Motor neuron (in vitro differentiated cells): ENCODE results near the gene CACHD1. TPM values are rescaled to one million over a fixed set of nuclear protein-coding genes. Genes with fewer than 3 reads are reported as not detected.
"Not testable (repeated sequence)": the region's sequence is repeated elsewhere in the genome, so short reads cannot be mapped to it uniquely, and the experiment has no call there.

ENCODE experiments used
- ATAC-seq, 8 experiments: fragments of 200-7000 bp; cut with Tn5 transposase; replicated peaks in 6 of 8; 2 replicates each; pipeline ENCODE4 v1.8.0; 2021; ENCODE audit warnings: mild to moderate bottlenecking in 8 of 8, moderate library complexity in 8 of 8
- H3K27ac ChIP-seq, 2 donors: fragments of 250-450 bp; sonication (Bioruptor Pico); 2 replicates each; pipeline ENCODE4 v1.9.0; 2021; ENCODE audit warnings: antibody characterized with exemption in 2 of 2, mild to moderate bottlenecking in 2 of 2, moderate library complexity in 1 of 2
- H3K4me1 ChIP-seq, 2 donors: fragments of 250-450 bp; sonication (Bioruptor Pico); replicated peaks in 1 of 2; 2 replicates each; pipeline ENCODE4 v1.6.1; 2021; ENCODE audit warnings: antibody characterized with exemption in 2 of 2, mild to moderate bottlenecking in 2 of 2, moderate library complexity in 1 of 2
- H3K4me3 ChIP-seq, 5 donors: fragments of 250-450 bp; sonication (Bioruptor Pico); 2 replicates each; pipeline ENCODE4 v1.9.0; 2021; ENCODE audit warnings: antibody characterized with exemption in 5 of 5, mild to moderate bottlenecking in 5 of 5, moderate library complexity in 4 of 5
- WGBS, 10 experiments: fragments of 450-650 bp; shearing (Covaris generic); methylation state at CpG; one replicate each; pipeline ENCODE4 v1.0.0; 2022; 5-methylcytosine and 5-hydroxymethylcytosine counted together
- in situ Hi-C, 9 experiments: fragments of 400-800 bp; cut with MboI; loops; one replicate each; pipeline ENCODE4 v1.15.0; 2021; ENCODE audit warnings: low sequenced_read_pairs in 9 of 9, low pct_unique_long_range_greater_than_20kb in 2 of 9; ENCODE audit not compliant: unreplicated experiment in 9 of 9
- total RNA-seq, 8 experiments: library from RNA; unstranded; fragments of 300-600 nt; gene quantifications; 2 replicates each; pipeline versions ENCODE4 v1.2.3 to v1.2.4, GENCODE V29; 2022

Gene CACHD1
- total RNA-seq, 8 experiments from 2014 or later = 18.6 to 54.2 (median 31.6) TPM

GRCh38 chr1:64599242-64599641, 129.3 kb downstream of the CACHD1 start:
- ATAC-seq = no peak
- no peak overlapping the region for H3K4me3 ChIP-seq
- 73 to 100% (median 89%) methylated on average over 1 to 3 of the region's 3 CpGs; no CpG with 5 or more reads in 1 of the 10 experiments for WGBS, 10 experiments
- no peak overlapping the region for H3K27ac ChIP-seq
- in situ Hi-C loops = no loop called here
- H3K4me1 ChIP-seq = peaks cover 44 to 53% of the 10 kb centered on the region in 2 donors

GRCh38 chr1:64601207-64601606, 131.3 kb downstream of the CACHD1 start:
- in situ Hi-C loops = no loop called here
- Histone ChIP-seq H3K4me3 (no peak overlapping the region), H3K27ac (no peak overlapping the region), H3K4me1 (peaks cover 28 to 33% of the 10 kb centered on the region in 2 donors)
- 33 to 100% (median 95%) methylated on average over 1 to 3 of the region's 3 CpGs; no CpG with 5 or more reads in 3 of the 10 experiments for WGBS, 10 experiments
- ATAC-seq = no peak

DNA sequence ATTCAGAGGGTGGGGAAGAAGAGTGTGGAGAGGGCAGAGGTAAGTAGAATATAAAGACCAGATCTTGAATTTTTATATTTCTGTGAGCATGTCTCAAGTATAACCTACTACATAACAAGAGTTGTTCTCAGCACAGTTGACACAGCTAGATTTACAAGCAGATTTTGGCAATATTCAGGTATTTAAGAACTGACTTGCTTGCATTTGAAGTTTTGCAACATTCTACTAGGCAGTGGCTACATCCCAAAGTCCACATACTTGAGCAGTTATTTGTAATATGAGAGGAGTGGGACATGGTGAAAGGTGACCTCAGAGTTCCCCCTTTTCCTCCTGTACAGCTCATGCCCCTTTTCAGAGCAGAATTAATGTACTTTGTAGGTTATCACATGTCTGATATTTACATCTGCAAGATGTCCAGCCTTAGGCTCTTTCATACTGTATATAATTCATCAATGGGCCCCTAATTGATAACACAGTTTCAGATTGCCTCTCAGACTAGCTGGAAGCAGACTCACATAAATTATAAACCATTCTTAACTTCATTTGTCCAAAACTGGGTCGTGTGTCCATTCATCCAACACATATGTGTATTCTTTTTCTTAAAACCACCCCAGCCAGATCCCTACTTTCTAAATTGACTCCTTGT, 138.2 kb downstream of the CACHD1 start:
- in situ Hi-C loops = no loop called here
- ATAC-seq = no peak
- H3K27ac ChIP-seq = no peak overlapping the region
- no peaks in the 10 kb centered on the region for H3K4me1 ChIP-seq
- H3K4me3 ChIP-seq = no peak overlapping the region
- WGBS, 10 experiments = 29 to 100% (median 67%) methylated on average over 1 of the region's 1 CpG; no CpG with 5 or more reads in 3 of the 10 experiments

- ATAC-seq = no peak
- Histone ChIP-seq H3K4me3 (no peak overlapping the region), H3K4me1 (no peaks in the 10 kb centered on the region), H3K27ac (no peak overlapping the region)
- in situ Hi-C loops = no loop called here
- 86 to 98% (median 96%) methylated on average over 3 to 6 of the region's 6 CpGs for WGBS, 10 experiments
Measured at GRCh38 chr1:64608651-64609048, 138.7 kb downstream of the CACHD1 start.

DNA sequence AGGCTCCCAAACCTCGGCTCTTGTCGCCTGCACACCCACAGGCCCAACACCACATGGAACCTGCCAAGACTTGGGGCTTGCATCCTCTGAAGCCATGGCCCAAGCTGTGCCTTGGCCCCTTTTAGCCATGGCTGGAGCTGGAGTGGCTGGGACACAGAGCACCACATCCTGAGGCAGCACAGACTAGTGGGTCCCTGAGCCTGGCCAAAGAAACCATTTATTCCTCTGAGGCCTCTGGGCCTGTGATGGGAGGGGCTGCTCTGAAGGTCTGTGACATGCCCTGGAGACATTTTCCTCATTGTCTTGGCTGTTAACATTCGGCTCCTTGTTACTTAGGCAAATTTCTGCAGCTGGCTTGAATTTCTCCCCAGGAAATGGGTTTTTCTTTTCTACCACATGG, 141.0 kb downstream of the CACHD1 start:
- 0 to 100% (median 78%) methylated on average over 1 to 3 of the region's 3 CpGs; no CpG with 5 or more reads in 4 of the 10 experiments for WGBS, 10 experiments

DNA sequence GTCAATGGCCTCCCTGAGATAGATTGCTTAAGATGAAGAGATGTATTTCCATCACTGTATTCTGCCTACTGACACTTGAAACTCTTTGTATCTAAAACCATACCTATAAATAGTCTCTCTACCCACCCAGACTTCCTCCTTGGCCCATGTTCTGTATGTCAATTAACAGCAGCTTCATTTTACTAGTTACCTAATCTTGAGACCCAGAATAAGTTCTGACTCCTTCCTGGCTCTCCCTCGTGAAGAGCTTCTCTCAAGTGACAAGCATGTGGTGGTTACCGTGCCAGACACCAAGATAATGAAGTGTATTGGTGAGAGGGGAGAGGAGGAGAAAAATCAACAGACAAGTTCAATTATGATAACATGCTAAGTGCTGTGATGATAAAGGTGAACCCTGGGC, 146.1 kb downstream of the CACHD1 start:
- no peak for ATAC-seq
- no peaks in the 10 kb centered on the region for H3K4me1 ChIP-seq
- 50 to 100% (median 92%) methylated on average over 1 to 2 of the region's 2 CpGs; no CpG with 5 or more reads in 3 of the 10 experiments for WGBS, 10 experiments
- no peak overlapping the region for H3K4me3 ChIP-seq
- in situ Hi-C loops = no loop called here
- H3K27ac ChIP-seq = no peak overlapping the region

More for the DNA sequence above, 141.0 kb downstream of the CACHD1 start:
- H3K4me1 ChIP-seq, H3K27ac ChIP-seq, in situ Hi-C loops, H3K4me3 ChIP-seq: not testable (repeated sequence)
- peak in 2 of 8 experiments; percentile 28 to 44 for ATAC-seq

- ATAC-seq = peak in 5 of 8 experiments; percentile 40 to 86 (median 81)
Measured at GRCh38 chr1:64623750-64624191, 153.8 kb downstream of the CACHD1 start.

GRCh38 chr1:64624218-64624713, 154.3 kb downstream of the CACHD1 start:
- H3K4me3 ChIP-seq = no peak overlapping the region
- no peak overlapping the region for H3K27ac ChIP-seq
- H3K4me1 ChIP-seq = peaks cover 24 to 27% of the 10 kb centered on the region in 2 donors
- in situ Hi-C loops = no loop called here
- WGBS, 10 experiments = 33 to 83% (median 71%) methylated on average over 1 of the region's 1 CpG; no CpG with 5 or more reads in 7 of the 10 experiments
- peak in 7 of 8 experiments; percentile 40 to 64 (median 49) for ATAC-seq

More at GRCh38 chr1:64623750-64624191, 153.8 kb downstream of the CACHD1 start:
- in situ Hi-C loops = no loop called here
- H3K4me1 ChIP-seq = peaks cover 22 to 23% of the 10 kb centered on the region in 2 donors
- 40 to 100% (median 50%) methylated on average over 1 to 4 of the region's 4 CpGs; no CpG with 5 or more reads in 1 of the 10 experiments for WGBS, 10 experiments
- H3K27ac ChIP-seq = no peak overlapping the region
- no peak overlapping the region for H3K4me3 ChIP-seq

DNA sequence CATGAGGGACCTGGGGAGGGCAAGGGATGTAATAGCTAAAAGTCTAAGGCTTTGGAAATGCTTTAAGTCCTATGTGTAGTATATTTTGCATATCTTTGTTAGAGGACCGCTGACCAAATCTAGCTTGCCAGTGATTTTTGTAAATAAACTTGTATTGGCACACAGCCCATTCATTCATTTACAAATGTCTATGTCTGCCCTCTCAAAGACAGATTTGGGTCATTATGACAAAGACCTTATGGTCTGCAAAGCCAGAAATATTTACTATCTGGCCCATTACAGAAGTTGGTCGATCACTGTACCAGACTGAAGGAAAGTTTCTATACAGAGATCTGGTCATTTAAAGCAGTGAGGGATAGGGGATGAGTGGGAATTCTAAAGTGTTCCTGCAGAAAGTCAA, 154.9 kb downstream of the CACHD1 start:
- Histone ChIP-seq H3K4me1 (peaks cover 24 to 28% of the 10 kb centered on the region in 2 donors), H3K4me3 (no peak overlapping the region), H3K27ac (no peak overlapping the region)
- peak in 4 of 8 experiments; percentile 3 to 26 (median 16) for ATAC-seq
- in situ Hi-C loops = loop anchor here in 1 of 9 experiments (25.0 kb wide), 1 partner anchor 363 kb away; no protein-coding TSS in a partner anchor
- WGBS, 10 experiments = 40 to 100% (median 81%) methylated on average over 1 to 2 of the region's 2 CpGs; no CpG with 5 or more reads in 3 of the 10 experiments

DNA sequence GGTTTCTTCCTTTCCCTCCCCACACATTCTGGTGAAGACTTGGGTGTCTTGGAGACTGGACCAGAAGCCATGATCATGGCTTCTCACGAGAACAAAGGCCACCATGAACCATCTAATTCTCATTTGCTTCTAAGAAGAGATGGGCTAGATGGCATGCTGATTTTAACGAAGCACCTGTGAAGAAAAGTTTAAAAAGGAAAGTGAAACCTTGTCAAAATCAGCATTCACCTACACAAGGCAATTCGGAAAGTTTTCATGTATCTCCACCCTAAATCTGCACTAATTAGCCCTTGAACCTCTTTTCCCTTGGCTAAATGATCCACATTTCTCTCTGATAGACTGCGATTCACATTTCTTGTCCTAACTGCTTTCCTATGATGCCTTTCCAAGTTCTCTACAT, 160.7 kb downstream of the CACHD1 start:
- Histone ChIP-seq H3K4me1 (peaks cover 17 to 25% of the 10 kb centered on the region in 2 donors), H3K27ac (no peak overlapping the region), H3K4me3 (no peak overlapping the region)
- WGBS, 10 experiments = 85 to 100% (median 93%) methylated on average over 2 to 4 of the region's 4 CpGs; no CpG with 5 or more reads in 1 of the 10 experiments
- in situ Hi-C loops = loop anchor here in 1 of 9 experiments (25.0 kb wide), 1 partner anchor 368 kb away; no protein-coding TSS in a partner anchor
- no peak for ATAC-seq

- Histone ChIP-seq H3K27ac (peak overlapping the region in 1 of 2 donors; percentile 11), H3K4me1 (peaks cover 17 to 25% of the 10 kb centered on the region in 2 donors), H3K4me3 (no peak overlapping the region)
- ATAC-seq = peak in 5 of 8 experiments; percentile 56 to 80 (median 66)
- in situ Hi-C loops = loop anchor here in 1 of 9 experiments (25.0 kb wide), 1 partner anchor 369 kb away; no protein-coding TSS in a partner anchor
- 7 to 86% (median 54%) methylated on average over 1 to 3 of the region's 3 CpGs for WGBS, 10 experiments
Measured at GRCh38 chr1:64631346-64632034, 161.6 kb downstream of the CACHD1 start.

- in situ Hi-C loops = loop anchor here in 1 of 9 experiments (25.0 kb wide), 1 partner anchor 371 kb away; no protein-coding TSS in a partner anchor
- Histone ChIP-seq H3K27ac (no peak overlapping the region), H3K4me1 (peaks cover 17 to 25% of the 10 kb centered on the region in 2 donors), H3K4me3 (no peak overlapping the region)
- WGBS, 10 experiments = 90 to 100% (median 97%) methylated on average over 2 to 6 of the region's 6 CpGs
- ATAC-seq = no peak
Measured at GRCh38 chr1:64632936-64633335, 163.0 kb downstream of the CACHD1 start.

- no peak overlapping the region for H3K4me3 ChIP-seq
- no peak overlapping the region for H3K27ac ChIP-seq
- no peaks in the 10 kb centered on the region for H3K4me1 ChIP-seq
- no peak for ATAC-seq
- in situ Hi-C loops = loop anchor here in 1 of 9 experiments (25.0 kb wide), 1 partner anchor 383 kb away; no protein-coding TSS in a partner anchor
- 79 to 100% (median 95%) methylated on average over 1 to 3 of the region's 3 CpGs; no CpG with 5 or more reads in 1 of the 10 experiments for WGBS, 10 experiments
Measured at GRCh38 chr1:64645735-64646134, 175.8 kb downstream of the CACHD1 start.
